ENCODE measurements around the gene CROCC. TPM values are rescaled to one million over a fixed set of nuclear protein-coding genes. Genes with fewer than 3 reads are reported as not detected.

The CROCC gene, protein sequence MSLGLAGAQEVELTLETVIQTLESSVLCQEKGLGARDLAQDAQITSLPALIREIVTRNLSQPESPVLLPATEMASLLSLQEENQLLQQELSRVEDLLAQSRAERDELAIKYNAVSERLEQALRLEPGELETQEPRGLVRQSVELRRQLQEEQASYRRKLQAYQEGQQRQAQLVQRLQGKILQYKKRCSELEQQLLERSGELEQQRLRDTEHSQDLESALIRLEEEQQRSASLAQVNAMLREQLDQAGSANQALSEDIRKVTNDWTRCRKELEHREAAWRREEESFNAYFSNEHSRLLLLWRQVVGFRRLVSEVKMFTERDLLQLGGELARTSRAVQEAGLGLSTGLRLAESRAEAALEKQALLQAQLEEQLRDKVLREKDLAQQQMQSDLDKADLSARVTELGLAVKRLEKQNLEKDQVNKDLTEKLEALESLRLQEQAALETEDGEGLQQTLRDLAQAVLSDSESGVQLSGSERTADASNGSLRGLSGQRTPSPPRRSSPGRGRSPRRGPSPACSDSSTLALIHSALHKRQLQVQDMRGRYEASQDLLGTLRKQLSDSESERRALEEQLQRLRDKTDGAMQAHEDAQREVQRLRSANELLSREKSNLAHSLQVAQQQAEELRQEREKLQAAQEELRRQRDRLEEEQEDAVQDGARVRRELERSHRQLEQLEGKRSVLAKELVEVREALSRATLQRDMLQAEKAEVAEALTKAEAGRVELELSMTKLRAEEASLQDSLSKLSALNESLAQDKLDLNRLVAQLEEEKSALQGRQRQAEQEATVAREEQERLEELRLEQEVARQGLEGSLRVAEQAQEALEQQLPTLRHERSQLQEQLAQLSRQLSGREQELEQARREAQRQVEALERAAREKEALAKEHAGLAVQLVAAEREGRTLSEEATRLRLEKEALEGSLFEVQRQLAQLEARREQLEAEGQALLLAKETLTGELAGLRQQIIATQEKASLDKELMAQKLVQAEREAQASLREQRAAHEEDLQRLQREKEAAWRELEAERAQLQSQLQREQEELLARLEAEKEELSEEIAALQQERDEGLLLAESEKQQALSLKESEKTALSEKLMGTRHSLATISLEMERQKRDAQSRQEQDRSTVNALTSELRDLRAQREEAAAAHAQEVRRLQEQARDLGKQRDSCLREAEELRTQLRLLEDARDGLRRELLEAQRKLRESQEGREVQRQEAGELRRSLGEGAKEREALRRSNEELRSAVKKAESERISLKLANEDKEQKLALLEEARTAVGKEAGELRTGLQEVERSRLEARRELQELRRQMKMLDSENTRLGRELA (N-terminal part only)
- 6.4 to 9.4 TPM (median 8.1 TPM) in 5 replicates for total RNA-seq (2022; extraction: Qiagen RNA extraction; ENCODE audit: low read depth)

GRCh38 chr1:16921391-16922185, at the start of gene CROCC:
TSS of gene CROCC (plus strand) at chr1:16921931. CDS start at chr1:16922019, 88 bp downstream.

GRCh38 chr1:16895598-16896315, 26.0 kb upstream of the CROCC start, which contains the start of gene RNU1-2:
TSS of gene RNU1-2 (plus strand) at chr1:16895980.

GRCh38 chr1:16980473-16981268, 58.9 kb downstream of the CROCC start, which contains the start of gene MFAP2:
TSS of gene MFAP2 (minus strand) at chr1:16980620. CDS start at chr1:16978273, 2,347 bp downstream.

GRCh38 chr1:17011439-17012307, 89.9 kb downstream of the CROCC start, which contains the start of gene ATP13A2:
TSS of gene ATP13A2 (minus strand) at chr1:17011928. CDS start at chr1:17011738, 190 bp downstream.

Other genes starting within 250 kb of the CROCC start
- not detected in 5 replicates for gene RNU1-4, start 181.4 kb upstream of the CROCC start, total RNA-seq (2022; extraction: Qiagen RNA extraction; ENCODE audit: low read depth)
- not detected in 5 replicates for gene RNU1-2, start 26.0 kb upstream of the CROCC start, total RNA-seq (2022; extraction: Qiagen RNA extraction; ENCODE audit: low read depth)
- gene MFAP2, start 58.7 kb downstream of the CROCC start, total RNA-seq (2022; extraction: Qiagen RNA extraction; ENCODE audit: low read depth): 0.15 to 0.72 TPM (median 0.38 TPM) in 5 replicates
- 20.8 to 29.1 TPM (median 25.1 TPM) in 5 replicates for gene ATP13A2, start 90.0 kb downstream of the CROCC start, total RNA-seq (2022; extraction: Qiagen RNA extraction; ENCODE audit: low read depth)
- 99.4 to 112 TPM (median 110 TPM) in 5 replicates for gene SDHB, start 132.1 kb downstream of the CROCC start, total RNA-seq (2022; extraction: Qiagen RNA extraction; ENCODE audit: low read depth)
- gene PADI2, start 197.5 kb downstream of the CROCC start, total RNA-seq (2022; extraction: Qiagen RNA extraction; ENCODE audit: low read depth): 1.2 to 1.4 TPM (median 1.3 TPM) in 5 replicates